H1 (cell line): Measurements from ENCODE around the gene INKA2.

Source experiments
- BACH1 ChIP-seq: IDR thresholded peaks from 2 replicates; pipeline ENCODE4 v1.6.1; 2012; ENCODE audit warnings: low read length, improper control_type of control experiment
- EZH2 ChIP-seq: fragments of 200-600 bp; sonication (generic); IDR thresholded peaks from 2 replicates; pipeline ENCODE4 v1.7.1; 2012; ENCODE audit warnings: low read depth, mild to moderate bottlenecking, moderate library complexity, low read length, inconsistent platforms; ENCODE audit not compliant: severe bottlenecking
- KDM5A ChIP-seq: fragments of 200-600 bp; IDR thresholded peaks from 2 replicates; pipeline ENCODE4 v1.7.1; 2012; ENCODE audit warnings: mild to moderate bottlenecking, low read length, inconsistent platforms, mixed read lengths
- POLR2AphosphoS5 ChIP-seq: IDR thresholded peaks from 2 replicates; pipeline ENCODE4 v1.6.1; 2011; ENCODE audit warnings: low read depth, low read length

GRCh38 chr1:111745675-111746613 is 6.7 kb upstream of the INKA2 start:
- no peak for TF ChIP-seq BACH1
- no peak for TF ChIP-seq POLR2AphosphoS5
- TF ChIP-seq EZH2, result no peak
- no peak for TF ChIP-seq KDM5A
